ENCODE measurements around the gene RBM33.
A peak's percentile ranks its signal among the peaks of the same experiment; 100 is the strongest.

RBM33 gene, protein sequence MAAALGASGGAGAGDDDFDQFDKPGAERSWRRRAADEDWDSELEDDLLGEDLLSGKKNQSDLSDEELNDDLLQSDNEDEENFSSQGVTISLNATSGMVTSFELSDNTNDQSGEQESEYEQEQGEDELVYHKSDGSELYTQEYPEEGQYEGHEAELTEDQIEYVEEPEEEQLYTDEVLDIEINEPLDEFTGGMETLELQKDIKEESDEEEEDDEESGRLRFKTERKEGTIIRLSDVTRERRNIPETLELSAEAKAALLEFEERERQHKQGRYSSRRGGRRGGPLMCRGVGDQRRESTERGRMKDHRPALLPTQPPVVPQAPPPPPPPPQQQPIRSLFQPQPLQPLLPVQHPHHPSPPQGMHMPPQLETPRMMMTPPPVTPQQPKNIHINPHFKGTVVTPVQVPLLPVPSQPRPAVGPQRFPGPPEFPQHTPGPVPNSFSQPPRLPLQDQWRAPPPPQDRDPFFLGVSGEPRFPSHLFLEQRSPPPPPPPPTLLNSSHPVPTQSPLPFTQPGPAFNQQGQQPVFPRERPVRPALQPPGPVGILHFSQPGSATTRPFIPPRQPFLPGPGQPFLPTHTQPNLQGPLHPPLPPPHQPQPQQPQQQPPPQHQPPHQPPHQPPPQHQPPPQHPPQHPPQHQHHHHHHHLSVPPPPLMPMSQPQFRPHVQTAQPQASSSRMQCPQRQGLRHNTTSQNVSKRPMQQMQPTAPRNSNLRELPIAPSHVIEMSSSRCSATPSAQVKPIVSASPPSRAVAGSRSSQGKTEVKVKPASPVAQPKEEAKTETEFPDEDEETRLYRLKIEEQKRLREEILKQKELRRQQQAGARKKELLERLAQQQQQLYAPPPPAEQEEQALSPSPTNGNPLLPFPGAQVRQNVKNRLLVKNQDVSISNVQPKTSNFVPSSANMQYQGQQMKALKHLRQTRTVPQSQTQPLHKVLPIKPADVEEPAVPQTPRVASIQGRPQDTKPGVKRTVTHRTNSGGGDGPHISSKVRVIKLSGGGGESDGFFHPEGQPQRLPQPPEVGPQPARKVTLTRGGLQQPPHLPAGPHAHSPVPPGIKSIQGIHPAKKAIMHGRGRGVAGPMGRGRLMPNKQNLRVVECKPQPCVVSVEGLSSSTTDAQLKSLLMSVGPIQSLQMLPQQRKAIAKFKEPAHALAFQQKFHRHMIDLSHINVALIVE

DNA sequence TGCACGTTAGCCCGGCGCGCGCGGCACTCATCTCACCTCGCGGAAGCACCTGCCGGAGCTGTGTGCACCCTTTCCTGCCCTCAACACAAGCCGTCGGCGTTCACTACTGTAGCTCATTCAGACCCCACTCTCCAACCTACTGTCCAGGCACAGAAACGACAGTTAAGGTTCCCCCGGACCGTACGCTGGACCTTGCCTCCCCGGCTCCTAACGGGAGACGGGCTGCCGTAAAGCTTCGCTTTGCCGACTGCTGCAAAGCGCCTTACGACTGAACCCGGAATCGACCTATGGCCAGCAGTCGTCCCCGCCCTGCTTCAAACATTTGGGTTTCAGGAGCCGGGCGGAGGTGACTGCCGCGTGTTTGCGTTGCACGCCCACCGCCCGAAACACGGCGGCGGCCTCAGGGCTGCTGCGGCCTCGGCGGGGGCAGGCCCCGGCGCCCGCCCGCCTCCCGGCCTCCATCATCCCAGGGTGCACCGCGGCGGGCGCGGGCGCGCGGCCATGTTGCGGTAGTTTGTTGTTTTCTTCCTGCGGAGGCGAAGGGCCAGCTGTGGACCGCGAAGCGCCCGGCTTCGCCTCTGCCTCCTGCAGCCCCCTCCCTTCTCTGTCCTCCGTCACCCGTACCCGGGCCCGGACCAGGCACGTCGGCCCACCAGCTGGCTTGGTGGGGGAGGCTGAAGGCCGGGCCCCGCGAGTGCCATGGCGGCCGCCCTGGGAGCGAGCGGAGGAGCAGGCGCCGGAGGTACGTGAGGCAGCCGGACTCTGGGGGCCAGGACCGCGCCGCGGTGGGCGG is at the start of gene RBM33:
Gene RBM33 (plus strand): TSS at position 484 of the 793 bp plus-strand sequence. CDS start 216 bp downstream, at position 700.
- Histone ChIP-seq H3K4me3 (ENCODE audit: low read depth, low read length) (peak within 1 kb of the TSS; percentile 81), H3K36me3 (replicated peaks) (peaks cover 3% of the 10 kb centered on the region), H3K27ac (peak within 1 kb of the TSS; percentile 96), H3K27me3 (replicated peaks) (no peaks in the 10 kb centered on the region)
- in situ Hi-C loops (cut with HindIII; ENCODE audit: low pct_ligation_motif_present, low sequenced_read_pairs) = no loop called here
- DNase-seq = peak; percentile 80
- TF ChIP-seq, protein P1, sequence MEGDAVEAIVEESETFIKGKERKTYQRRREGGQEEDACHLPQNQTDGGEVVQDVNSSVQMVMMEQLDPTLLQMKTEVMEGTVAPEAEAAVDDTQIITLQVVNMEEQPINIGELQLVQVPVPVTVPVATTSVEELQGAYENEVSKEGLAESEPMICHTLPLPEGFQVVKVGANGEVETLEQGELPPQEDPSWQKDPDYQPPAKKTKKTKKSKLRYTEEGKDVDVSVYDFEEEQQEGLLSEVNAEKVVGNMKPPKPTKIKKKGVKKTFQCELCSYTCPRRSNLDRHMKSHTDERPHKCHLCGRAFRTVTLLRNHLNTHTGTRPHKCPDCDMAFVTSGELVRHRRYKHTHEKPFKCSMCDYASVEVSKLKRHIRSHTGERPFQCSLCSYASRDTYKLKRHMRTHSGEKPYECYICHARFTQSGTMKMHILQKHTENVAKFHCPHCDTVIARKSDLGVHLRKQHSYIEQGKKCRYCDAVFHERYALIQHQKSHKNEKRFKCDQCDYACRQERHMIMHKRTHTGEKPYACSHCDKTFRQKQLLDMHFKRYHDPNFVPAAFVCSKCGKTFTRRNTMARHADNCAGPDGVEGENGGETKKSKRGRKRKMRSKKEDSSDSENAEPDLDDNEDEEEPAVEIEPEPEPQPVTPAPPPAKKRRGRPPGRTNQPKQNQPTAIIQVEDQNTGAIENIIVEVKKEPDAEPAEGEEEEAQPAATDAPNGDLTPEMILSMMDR (IDR thresholded peaks at IDR 0.05; ENCODE audit: low read depth, low read length, missing control alignments) = no peak

DNA sequence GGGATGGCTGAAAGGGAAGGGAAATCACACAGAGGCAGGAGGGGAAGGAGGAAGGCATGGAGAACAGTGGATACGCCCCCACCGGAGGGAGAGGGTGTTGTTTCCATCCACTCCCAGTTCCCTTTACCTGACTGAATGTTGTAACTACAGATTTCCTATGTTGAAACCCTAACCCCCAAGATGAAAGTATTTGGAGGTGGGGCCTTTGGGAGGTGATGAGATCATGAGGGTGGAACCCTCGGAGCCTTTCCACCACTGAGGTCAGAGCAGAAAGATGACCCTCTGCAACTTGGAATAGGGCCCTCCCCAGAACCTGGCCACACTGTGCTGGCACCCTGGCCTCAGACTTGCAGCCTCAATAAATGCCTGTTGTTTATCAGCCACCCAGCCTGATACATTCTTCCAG is 49.5 kb upstream of the RBM33 start:
- no peaks in the 10 kb centered on the region for H3K27me3 ChIP-seq (replicated peaks)
- no peaks in the 10 kb centered on the region for H3K36me3 ChIP-seq (replicated peaks)
- no peak for DNase-seq
- TF ChIP-seq, protein P1 (IDR thresholded peaks at IDR 0.05; ENCODE audit: low read depth, low read length, missing control alignments) = no peak
- no peak overlapping the region for H3K4me3 ChIP-seq (ENCODE audit: low read depth, low read length)
- in situ Hi-C loops (cut with HindIII; ENCODE audit: low pct_ligation_motif_present, low sequenced_read_pairs) = no loop called here
- H3K27ac ChIP-seq = no peak overlapping the region

DNA sequence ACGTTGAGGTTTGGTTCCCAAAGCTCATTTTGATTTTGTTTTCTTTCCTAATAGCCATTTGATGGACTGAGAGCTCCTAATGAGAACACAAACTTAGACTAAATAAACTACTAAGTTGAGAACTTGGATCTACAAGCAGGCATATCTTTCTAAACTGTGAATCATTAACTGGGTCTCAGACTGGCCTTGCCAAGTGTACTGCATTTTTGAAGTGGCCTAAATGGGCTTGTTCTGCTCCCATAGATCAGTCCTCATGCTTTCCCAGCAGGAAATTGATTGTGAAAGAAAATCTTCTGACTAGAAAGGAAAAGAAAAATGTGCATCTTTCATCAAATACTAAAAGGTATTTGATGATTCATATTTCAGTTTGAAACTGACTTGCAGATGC is 46.7 kb upstream of the RBM33 start:
- Histone ChIP-seq H3K27ac (no peak overlapping the region), H3K27me3 (replicated peaks) (peaks cover 3% of the 10 kb centered on the region), H3K36me3 (replicated peaks) (no peaks in the 10 kb centered on the region), H3K4me3 (ENCODE audit: low read depth, low read length) (no peak overlapping the region)
- TF ChIP-seq, protein P1 (IDR thresholded peaks at IDR 0.05; ENCODE audit: low read depth, low read length, missing control alignments) = no peak
- in situ Hi-C loops (cut with HindIII; ENCODE audit: low pct_ligation_motif_present, low sequenced_read_pairs) = no loop called here
- no peak for DNase-seq

DNA sequence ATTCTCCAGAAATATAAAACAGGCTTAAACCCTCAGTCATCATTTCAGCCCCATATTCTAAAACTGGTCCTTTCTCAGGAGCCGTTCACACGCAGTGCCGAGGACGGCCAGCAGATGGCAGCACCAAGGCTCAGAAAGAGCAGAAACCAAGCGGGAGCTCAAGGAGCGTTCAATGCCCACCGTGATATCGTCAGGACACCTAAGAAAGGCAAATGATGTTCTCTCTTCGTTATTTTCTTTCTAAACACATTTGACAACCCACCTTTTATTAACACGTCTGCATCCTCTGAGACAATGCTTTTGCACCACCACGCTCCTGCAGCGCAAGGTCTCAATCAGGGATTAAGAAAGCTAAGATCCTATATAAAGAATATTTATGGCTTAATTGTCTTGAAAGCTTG is 45.7 kb upstream of the RBM33 start:
- in situ Hi-C loops (cut with HindIII; ENCODE audit: low pct_ligation_motif_present, low sequenced_read_pairs) = no loop called here
- Histone ChIP-seq H3K4me3 (ENCODE audit: low read depth, low read length) (no peak overlapping the region), H3K36me3 (replicated peaks) (no peaks in the 10 kb centered on the region), H3K27ac (no peak overlapping the region), H3K27me3 (replicated peaks) (peaks cover 3% of the 10 kb centered on the region)
- TF ChIP-seq, protein P1 (IDR thresholded peaks at IDR 0.05; ENCODE audit: low read depth, low read length, missing control alignments) = peak; percentile 98
- DNase-seq = peak; percentile 72

DNA sequence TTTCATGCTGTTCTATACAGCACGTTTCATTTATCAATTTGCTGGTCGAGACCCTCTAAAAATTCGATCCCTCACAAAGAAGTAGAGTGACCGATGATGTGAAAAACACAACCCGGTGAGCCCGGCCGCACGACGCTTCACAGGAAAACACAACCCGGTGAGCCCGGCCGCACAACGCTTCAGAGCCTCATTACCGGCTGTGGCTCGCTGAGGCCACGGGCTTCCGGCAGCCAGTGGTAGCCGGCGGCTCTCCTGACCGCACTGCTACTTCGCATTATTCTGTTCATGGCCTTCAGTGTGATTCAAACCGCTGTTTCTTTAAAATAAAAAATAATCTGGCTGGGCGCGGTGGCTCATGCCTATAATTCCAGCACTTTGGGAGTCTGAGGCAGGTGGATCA is 42.3 kb upstream of the RBM33 start:
- peaks cover 3% of the 10 kb centered on the region for H3K27me3 ChIP-seq (replicated peaks)
- H3K36me3 ChIP-seq (replicated peaks) = no peaks in the 10 kb centered on the region
- in situ Hi-C loops (cut with HindIII; ENCODE audit: low pct_ligation_motif_present, low sequenced_read_pairs) = no loop called here
- no peak overlapping the region for H3K4me3 ChIP-seq (ENCODE audit: low read depth, low read length)
- DNase-seq = no peak
- no peak overlapping the region for H3K27ac ChIP-seq
- TF ChIP-seq, protein P1 (IDR thresholded peaks at IDR 0.05; ENCODE audit: low read depth, low read length, missing control alignments) = no peak
